Activated CD4-positive, CD25-positive, alpha-beta regulatory T cell treated with anti-CD3 and anti-CD28 coated beads, Interleukin-2, amount 50 U/mL, for 24 hours (primary cell): ENCODE measurements around the gene LRIG1.
A peak's percentile ranks its signal among the peaks of the same experiment; 100 is the strongest.

Experiments used
- ATAC-seq, 2 donors: fragments of 150-1000 bp; cut with Tn5 transposase; one replicate each; pipeline ENCODE4 v1.10.0; 2021; ENCODE audit warnings: mild to moderate bottlenecking in 1 of 2, moderate library complexity in 1 of 2

Gene LRIG1, protein sequence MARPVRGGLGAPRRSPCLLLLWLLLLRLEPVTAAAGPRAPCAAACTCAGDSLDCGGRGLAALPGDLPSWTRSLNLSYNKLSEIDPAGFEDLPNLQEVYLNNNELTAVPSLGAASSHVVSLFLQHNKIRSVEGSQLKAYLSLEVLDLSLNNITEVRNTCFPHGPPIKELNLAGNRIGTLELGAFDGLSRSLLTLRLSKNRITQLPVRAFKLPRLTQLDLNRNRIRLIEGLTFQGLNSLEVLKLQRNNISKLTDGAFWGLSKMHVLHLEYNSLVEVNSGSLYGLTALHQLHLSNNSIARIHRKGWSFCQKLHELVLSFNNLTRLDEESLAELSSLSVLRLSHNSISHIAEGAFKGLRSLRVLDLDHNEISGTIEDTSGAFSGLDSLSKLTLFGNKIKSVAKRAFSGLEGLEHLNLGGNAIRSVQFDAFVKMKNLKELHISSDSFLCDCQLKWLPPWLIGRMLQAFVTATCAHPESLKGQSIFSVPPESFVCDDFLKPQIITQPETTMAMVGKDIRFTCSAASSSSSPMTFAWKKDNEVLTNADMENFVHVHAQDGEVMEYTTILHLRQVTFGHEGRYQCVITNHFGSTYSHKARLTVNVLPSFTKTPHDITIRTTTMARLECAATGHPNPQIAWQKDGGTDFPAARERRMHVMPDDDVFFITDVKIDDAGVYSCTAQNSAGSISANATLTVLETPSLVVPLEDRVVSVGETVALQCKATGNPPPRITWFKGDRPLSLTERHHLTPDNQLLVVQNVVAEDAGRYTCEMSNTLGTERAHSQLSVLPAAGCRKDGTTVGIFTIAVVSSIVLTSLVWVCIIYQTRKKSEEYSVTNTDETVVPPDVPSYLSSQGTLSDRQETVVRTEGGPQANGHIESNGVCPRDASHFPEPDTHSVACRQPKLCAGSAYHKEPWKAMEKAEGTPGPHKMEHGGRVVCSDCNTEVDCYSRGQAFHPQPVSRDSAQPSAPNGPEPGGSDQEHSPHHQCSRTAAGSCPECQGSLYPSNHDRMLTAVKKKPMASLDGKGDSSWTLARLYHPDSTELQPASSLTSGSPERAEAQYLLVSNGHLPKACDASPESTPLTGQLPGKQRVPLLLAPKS

DNA sequence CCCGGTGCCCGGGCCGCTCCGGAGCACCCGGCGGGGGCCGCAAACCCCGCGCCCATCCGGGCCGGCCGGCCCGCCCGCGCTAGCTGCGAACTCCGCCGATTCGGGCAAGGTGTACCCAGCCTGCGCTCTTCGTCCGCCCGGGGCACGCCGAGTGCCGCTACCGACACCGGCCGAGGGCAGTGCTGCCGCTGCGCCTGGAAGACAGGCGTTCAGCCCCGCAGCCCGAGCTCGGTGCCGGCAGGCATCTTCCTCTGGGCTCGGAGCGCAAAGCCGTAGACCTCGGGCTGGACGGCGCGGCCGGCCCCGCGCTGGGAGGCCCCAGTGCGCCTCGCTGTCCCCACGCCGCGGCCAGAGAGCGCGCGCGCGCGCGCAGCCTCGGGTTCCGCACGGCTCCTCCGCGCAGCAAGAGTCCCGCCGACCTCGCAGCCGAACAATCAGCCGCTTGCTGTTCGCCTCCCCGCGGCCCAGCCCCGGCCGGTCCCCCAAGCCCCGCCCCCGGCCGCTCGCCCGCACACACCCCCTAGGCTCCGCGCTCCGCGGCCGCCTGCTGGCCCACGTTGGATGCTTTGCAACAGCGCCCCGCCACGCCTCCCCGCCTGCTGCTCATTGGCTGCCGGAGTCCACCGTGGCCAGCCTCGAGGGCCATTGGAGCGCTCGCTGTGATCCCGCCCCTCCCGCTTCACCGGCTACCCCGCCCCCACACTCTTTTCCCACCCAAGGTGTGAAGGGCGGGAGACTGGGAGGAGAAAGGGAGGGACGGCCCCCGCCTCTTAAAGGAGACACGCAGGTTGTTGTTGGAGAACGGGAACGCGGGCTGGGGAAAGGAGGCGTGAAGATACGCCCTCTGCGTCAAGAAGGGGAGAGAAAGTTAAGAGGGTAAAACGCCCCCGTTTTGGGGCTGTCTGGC lies at the start of gene LRIG1:
LRIG1 (minus strand) TSS at position 447 of the 907 bp plus-strand sequence. CDS start 615 bp downstream, outside the sequence.
- peak; percentile 95 to 96 for ATAC-seq

DNA sequence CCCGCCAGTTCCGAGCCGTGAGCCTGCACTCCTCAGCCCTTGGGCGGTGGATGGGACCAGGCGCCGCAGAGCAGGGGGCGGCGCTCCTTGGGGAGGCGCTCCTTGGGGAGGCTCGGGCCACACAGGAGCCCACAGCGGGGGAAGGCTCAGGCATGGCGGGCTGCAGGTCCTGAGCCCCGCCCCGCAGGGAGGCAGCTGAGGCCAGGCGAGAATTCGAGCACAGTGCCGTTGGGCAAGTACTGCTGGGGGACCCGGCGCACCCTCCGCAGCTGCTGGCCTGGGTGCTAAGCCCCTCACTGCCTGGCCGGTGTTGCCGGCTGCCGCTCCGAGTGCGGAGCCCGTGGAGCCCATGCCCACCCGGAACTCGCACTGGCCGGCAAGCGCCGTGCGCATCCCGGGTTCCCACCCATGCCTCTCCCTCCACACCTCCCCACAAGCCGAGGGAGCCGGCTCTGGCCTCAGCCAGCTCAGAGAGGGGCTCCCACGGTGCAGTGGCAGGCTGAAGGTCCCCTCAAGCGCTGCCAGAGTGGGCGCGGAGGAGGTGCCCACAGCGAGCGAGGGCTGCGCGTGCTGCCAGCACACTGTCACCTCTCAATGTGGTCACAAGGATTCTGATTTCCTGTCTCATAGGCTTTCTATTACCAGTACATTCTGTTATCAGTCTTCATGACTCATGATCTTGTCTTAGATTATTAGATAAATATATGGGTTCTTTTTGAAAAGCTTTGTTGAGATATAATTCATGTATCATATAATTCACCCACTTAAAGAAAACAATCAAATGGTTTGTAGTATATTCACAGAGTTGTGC lies 44.0 kb upstream of the LRIG1 start:
- peak; percentile 70 to 71 for ATAC-seq

DNA sequence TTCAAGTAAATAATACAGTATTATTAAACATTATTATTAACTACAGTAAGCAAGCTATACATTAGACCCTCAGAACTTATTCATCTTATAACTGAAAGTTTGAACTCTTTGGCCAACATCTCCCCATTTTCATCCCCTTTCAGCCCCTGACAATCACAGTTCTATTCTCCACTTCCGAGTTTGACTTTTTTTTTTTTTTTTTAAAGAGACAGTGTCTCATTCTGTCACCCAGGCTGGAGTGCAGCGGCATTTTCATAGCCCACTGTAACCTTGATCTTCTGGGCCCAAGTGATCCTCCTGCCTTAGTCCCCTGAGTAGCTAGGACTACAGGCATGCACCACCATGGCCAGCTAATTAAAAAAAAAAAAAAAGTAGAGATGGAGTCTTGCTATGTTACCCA lies 41.3 kb upstream of the LRIG1 start:
- ATAC-seq = no peak

DNA sequence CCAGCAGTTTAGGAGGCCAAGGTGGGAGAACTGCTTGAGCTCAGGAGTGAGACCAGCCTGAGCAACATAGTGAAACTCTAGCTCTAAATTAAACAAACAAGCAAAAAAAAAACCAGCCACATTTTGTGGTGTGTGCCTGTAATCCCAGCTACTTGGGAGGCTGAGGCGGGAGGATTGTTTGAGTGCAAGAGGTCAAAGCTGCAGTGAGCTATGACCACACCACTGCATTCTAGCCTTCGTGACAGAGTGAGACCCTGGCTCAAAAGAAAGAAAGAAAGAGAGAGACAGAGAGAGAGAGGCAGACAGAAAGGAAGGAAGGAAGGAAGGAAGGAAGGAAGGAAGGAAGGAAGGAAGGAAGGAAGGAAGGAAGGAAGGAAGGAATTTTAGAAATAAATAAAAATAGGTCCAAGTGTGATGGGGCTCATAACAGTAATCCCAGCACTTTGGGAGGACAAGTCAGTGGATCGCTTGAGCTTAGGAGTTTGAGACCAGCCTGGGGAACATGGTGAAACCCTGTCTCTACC lies 38.7 kb upstream of the LRIG1 start:
- no peak for ATAC-seq

DNA sequence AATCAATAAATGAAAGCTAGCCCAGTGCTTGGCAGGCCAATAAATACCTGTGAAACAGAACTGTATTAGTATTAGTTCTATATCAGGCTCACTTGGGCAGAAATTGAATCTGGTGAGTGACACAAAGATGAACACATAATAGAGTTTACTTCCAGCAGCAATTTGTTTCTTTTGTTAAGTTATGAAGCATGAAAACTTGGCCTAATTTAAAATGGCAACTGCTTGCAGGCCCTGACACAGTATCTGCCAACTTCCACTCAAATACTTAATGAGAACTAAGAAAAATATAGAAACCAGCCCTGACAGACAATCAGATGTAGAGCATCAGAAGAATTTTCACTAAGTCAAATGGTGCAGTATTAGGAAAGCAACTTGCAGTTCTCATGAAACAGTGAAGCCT lies 37.6 kb upstream of the LRIG1 start:
- ATAC-seq = no peak

DNA sequence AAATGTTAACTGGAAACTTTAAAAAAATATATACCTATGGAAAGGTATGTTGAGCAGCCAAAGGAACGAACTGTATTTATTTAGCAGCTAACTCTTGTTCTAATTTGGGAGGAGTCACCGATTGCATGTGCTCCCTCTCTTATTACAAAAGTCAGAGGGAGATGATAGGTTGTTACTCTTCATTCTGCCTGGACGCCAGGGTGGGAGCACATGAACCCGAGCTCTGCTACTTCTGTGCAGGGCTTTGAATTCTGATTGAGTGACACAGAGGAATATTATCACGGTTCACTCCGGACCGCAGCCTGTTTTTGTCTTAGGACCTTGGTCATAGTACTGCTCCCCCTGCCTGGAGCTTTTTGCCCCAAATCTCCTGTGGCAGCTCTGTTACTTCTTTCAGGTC lies 36.9 kb upstream of the LRIG1 start:
- no peak for ATAC-seq

DNA sequence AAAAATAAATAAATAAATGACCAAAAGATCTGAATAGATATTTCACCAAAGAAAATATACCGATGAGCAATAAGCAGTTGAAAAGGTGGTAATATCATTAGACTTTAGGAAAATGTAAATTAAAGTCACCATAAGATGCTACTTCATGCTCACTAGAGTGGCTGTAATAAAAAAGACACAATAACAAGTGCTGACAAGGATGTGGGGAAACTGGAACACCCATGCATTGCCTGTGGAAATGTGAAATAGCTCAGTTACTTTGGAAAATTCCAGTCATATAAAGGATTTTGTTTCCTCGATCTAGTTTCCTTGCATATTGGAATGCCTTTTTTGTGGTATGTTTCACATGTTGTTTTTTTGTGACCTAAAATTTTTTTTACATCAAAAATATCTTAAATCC lies 36.0 kb upstream of the LRIG1 start:
- ATAC-seq = no peak

DNA sequence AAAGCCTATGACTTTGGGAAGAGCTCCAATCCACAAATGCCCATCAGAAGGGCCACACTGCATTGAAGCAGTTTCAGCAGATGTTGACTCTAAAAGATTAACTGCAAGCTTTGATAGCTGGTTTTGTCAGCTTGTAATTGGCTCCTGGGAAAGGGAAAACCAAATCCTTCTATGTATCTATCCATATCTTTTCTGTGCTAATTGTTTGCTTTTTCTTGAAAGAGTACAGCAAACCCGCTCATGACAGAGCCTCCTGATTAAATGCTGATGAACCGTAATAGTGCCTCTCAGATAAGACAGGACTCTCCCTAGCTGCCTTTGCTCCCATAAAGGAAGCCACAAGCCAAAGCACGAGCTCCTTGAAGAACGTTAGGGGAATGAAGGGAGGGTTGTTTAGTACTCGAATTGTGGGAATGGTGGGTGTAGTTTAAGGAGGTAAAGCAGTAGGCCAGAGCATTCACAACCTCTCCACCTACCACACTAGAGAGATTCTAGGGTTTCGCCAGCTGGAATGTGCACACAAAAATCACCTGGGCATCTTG lies 33.6 kb upstream of the LRIG1 start:
- ATAC-seq = no peak

DNA sequence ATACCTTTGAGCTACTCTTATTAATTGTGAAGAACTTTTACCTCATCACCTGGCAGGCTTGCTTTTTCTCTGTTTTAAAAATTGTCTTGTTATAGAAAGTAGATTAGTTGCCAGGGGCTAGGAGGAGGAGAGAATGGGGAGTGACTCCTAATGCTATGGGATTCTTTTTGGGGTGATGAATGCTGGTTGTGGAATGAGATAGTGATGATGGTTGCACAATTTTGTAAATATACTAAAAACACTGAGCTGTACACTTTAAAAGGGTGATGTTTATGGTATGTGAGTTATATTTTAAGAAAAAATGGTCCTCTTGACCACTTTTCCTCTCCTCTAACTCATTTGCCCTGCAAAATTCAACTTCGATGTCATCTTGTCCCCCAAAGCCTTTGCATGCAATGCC lies 31.8 kb upstream of the LRIG1 start:
- ATAC-seq = no peak

DNA sequence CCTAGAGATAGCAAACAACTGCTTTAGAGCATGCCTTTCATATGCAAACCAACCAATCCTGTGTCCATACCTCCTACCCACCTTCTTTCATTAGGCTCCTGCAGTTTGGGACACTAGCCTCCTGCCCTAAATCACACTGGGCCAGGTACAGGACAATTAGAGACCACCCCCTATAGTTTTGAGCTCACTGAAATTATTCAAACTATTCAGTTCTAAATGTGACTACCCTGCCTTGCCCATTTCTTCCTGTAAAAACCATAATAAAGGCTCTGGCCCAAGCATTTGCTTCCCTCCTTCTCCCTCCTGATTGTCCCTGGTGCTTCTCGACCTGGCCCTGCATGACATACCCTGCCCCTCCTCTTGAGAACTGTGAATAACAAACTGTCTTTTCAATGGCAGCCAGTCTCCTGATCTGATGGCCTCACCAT lies 31.4 kb upstream of the LRIG1 start:
- no peak for ATAC-seq

DNA sequence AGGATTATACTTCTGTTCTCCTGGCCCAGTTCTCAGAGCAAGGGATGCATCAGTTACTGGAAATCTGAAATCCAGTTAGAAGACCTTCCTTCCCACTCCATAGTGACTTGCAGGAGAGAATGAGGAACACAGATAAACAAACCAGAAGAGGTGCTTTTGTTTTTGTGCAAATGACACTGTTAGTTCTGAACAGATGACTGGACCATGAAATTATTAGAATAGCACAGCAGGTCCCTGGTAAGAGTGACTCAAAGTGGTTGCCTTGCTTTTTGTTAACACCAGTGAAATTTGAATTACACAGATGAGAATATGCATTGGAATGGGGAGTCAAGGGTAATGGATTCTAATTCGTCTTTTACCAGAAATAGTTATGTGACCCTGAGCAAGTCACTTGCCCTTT lies 30.4 kb upstream of the LRIG1 start:
- ATAC-seq = no peak

DNA sequence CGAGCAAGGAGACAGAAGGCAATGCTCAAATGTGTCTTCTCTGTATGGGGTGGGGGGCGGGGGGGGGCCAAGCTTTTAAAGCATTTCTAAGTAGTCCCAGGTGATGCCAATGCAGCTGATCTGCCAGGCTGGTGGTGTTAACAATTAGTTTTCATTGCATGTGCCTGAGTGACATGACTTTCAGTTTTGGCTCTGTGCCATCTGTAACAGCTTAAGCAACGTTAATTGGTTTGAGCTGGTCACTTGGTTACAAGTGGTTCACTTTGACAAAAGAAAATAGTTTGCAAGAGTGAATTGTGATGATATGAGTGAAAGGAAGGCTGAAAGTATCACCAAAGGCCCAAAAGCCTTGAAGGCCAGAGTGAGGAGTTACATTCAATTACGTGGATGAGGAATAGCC lies 26.4 kb upstream of the LRIG1 start:
- no peak for ATAC-seq

DNA sequence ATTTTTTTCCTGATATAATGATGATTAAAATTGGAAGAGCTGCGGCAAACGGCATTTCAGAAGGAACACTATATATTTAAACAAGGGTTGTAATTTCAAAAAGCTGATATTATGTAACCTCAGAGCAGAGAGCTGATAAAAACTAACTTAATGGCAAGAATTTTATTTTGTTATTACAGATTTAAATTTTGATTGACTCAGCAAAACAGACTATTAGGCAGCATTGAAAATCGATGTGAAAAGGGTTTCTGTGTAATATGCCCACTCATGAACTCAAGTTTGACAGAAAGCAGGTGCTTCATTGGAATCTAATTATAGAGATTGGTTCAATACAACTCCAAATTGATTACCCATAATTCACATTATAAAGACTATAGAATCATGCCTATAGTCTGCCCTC lies 24.9 kb upstream of the LRIG1 start:
- no peak for ATAC-seq

DNA sequence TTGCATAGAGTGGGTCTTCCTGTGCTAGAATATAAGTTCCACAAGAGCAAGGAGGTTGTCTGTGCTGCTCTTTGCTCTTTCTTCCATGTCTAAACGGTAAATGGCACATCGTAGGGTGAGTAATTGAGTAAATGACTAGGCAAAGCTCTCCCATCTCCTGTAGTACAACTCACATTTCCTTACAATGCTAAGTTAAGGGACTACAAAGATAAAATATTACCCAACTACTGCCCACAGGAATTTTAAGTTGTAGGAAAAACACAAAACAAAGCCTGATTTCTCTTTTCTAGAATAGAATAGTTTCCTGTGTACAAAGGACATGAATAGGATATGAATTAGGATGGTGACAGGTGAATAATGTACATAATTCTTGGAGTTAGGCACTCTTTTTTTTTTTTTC lies 19.9 kb upstream of the LRIG1 start:
- no peak for ATAC-seq

DNA sequence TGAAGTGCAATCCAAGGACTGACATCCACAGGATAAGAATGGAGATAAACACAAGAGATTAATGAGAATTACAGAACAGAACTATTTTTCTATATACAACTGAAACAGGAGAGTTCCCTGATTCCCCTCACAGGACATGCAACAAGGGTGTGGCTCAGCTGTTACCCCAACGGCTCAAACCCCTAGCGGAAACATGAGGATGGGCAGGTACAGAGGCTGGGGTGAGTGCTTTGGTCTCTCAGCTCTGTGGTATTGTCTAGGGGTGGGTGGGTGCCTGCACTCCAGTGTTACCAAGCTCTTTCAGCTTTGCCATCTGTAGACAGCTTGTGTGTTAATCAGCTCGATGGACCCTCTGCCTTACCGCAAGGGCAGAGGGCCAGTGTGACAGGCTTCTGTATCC lies 17.8 kb upstream of the LRIG1 start:
- no peak for ATAC-seq

DNA sequence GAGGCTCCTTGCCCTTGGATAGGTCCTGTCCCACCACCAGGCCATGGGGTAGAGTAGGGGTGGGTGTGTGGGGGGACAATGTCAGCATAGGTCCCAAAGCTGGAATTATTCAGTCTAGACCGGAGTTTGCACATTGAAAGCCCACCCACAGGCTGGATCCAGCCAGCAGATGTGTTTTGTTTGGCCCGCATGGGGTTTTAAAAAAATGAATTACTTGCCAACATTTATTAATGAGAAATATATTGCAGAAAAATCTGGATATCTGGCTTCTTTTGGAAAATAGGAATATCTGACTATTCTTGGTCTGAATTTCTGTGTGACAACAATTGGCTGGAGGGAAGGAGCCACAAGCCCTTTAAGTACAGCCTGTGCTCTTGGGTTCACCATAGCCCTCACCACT lies 17.3 kb upstream of the LRIG1 start:
- ATAC-seq = no peak

DNA sequence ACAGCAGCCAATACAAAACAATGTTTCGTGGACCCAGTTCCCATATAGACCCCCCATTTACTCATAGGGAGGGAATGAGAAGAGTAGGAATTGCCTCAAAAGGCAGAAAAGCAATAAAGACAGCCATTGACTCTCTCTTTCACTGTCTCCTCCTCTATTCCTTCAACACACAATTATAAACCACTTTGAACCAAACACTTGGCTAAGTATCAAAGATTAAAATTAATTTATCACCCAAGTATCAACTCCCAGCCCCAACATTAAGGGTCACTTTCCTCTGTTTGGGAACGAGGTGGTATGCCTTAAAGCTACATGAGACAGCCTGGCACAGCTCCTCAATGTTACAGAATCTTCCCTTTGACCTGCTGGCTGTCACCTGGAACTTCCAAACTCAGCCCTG lies 16.4 kb upstream of the LRIG1 start:
- ATAC-seq = no peak

DNA sequence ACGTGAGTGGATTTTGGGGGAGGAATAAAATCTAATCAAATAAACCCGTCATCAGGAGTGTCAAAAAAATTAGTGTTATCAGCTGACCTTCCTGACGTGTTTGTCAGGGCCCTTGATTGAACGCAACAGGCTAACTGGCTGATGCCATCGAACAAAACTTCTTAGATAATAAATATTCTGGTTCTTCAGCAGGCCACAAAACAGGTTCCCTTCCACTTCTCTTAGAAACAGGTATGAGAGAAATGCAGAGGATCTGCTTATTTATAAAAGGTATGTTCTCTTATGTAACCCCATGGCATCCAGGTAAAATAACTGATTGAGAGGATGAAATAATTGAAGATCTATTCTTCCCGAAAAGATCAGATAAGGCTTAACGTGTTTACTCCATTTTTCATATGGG lies 7.6 kb upstream of the LRIG1 start:
- ATAC-seq = no peak

DNA sequence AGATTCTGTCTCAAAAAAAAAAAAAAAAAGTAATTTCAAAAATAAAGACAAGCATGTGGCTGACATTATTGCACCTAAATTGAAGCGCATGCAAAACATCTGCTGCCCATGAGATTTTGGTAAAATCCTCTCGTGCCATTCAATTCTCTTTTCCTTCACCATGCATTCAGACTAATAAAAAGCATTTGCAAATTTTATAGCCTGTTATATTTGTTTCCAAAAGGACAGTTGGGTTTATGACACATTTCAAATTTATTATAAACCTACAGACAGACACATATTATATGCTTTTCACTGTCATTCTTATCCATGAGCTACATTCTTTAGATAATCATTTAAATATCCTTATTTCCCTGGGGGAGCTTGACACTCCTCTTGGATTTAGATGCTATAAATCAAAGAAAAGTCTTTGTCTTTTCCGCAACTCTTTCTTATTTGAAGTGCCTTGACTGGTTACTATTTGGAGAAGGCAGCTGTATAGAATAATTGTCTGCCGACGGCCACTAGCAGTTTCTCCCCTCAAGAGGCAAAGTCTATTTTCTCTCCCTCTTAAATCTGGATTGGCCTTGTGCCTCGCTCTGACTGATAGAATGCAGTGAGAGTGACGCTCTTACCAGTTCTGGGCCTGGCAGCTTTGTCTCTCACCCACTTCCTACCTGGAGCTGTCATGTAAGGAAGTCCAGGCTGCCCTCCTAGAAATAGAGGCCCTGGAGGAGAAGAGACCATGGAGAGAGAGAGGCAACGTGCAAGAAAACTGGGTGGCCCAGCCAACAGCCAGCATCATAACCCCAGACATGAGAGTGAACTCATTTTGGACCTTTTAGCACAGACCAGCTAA lies 6.8 kb upstream of the LRIG1 start:
- no peak for ATAC-seq

DNA sequence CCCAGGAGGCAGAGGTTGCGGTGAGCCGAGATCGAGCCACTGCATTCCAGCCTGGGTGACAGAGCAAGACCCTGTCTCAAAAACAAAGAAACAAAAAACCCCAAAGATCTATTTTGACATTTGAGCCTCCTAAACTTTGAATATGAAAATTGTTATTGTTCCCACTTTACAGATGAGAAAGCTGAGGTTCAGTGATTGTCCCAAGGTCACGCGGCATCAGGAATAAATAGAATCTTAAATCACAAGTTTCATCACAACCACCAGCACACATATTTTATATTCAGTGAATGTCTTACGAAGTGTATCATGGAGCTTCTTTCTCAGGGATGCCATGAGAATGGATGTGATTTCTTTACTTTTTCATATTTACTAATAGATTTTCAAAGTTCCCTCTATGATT lies 5.3 kb upstream of the LRIG1 start:
- no peak for ATAC-seq
